ENCODE data around the gene TTLL11.
"Not testable (repeated sequence)": the region's sequence is repeated elsewhere in the genome, so short reads cannot be mapped to it uniquely, and the experiment has no call there.

Gene TTLL11

DNA sequence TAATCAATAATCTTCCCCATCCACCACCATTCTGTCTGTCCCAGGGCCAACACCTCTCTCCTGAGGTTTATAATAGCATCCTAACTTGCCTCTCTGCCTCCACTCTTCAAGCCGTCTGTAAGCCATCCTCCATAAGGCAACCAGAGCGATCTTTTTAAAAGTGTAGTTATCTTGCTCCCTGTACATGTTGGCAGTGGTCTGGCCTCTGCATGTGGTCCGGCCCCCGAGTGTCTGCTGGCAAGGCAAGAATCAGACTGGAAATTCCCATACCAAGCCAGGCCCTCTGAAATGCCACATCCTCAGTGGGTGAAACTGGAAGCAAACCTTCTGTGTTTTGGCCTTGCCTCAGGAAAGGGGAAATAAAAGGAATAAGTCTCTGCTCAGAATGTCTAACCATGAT, 17.0 kb downstream of the TTLL11 start:
- FAIRE-seq, result no peak

DNA sequence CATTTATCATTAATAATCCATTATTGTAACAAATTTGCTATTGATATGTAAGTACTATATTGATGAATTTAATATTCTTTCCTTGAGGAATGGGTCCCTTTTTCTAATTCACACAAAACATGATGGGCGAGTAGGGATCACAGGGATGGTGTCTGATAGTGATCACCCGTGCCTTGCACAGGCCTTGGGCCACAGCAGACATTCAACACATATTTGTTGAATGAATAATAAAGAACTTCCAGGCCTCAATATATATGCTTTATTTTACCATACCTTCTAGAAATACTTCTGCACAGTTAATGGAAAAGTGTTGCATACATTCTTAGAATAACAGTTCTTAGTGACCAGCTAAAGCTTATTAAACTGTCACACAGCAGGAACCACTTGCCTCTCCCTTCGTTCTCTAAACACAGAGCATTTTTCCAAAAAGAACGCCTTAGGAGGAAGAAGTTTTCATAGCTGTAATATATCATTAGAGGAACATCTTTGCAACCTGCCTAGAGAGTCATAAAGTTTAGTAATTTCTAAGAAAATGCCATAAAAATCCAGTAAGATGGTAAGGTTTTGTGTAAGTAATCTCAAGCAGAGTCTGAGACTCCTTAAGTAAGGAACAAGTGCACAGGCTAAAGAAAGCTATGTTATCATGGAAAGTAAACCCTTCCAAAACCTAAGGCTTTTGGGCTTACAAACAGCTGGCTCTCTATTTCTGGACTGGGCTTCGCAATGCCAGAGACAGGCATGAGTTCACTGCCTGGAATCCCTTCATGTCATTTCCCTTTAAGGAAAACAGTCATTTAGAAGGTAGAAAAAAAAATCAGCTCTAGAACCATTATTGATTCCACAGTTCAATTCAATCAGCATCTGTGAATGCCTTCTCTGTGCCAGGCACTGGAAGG, 17.7 kb downstream of the TTLL11 start:
- FAIRE-seq, result no peak

DNA sequence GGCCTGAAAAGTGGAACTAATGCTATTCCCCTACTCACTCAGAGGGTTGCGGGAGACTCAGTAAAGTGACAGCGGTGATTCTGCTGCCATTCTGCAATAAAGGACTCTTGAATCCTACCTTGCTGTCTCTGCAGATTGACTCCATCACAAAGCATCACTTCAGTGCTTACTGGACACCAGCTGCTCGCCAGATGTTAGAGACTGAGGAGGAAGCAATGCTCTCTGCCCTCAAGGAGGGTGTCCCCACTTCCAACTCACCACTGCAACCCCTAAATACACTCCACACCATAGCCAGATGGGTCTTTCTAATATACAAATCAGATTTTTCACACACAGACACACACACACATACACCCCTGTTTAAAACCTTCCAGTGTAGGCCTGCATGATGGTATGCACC, 21.4 kb downstream of the TTLL11 start:
- no peak for FAIRE-seq

DNA sequence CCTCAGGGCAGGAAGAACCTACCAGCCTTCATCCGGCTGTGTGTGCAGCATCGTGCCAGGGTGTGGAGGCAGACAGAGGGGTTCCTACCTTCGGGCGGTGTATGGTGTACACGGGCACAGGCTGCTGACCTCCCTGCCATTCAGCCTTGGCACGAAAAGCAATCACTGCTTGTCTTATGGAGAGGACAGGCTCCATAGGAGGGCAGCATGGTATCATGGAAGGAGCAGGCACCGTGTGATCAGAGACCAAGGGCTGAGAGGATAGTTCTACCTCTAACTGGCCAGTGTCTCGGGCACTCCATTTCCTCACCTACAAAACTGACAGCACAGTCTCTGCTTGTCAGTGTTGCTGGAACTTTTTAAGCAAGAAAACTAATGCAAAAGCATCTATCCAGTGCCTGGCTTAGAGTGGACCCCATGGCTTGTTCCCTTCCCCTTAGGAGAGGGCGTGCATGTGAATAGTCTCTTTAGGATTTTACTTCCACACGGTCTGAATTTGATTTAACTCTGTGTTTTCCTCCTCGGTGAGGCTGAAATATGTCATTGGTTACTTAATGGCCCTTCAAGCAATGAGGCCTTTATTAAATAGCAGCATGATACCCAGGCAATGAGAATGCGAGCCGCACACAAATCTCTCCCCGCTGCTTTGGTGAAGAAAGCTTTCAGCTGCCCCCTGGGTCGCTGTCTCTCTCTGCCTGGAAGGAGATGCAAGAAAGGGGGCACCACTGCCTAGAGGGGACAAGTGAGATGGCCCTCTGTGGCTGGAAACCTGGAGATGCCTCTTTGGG, 22.2 kb downstream of the TTLL11 start:
- no peak for FAIRE-seq

DNA sequence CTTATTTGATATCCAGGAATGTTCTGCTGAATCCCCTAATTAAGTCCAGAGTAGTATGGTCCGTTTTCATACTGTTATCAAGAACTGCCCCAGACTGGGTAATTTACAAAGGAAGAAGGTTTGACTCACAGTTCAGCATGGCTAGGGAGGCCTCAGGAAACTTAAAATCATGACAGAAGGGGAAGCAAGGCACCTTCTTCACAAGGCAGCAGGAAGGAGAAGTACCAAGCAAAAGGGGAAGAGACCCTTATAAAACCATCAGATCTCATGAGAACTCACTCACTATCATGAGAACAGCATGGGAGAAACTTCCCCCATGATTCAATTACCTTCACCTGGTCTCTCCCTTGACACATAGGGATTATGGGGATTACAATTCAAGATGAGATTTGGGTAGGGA, 26.4 kb downstream of the TTLL11 start:
- FAIRE-seq, result not testable (repeated sequence)

DNA sequence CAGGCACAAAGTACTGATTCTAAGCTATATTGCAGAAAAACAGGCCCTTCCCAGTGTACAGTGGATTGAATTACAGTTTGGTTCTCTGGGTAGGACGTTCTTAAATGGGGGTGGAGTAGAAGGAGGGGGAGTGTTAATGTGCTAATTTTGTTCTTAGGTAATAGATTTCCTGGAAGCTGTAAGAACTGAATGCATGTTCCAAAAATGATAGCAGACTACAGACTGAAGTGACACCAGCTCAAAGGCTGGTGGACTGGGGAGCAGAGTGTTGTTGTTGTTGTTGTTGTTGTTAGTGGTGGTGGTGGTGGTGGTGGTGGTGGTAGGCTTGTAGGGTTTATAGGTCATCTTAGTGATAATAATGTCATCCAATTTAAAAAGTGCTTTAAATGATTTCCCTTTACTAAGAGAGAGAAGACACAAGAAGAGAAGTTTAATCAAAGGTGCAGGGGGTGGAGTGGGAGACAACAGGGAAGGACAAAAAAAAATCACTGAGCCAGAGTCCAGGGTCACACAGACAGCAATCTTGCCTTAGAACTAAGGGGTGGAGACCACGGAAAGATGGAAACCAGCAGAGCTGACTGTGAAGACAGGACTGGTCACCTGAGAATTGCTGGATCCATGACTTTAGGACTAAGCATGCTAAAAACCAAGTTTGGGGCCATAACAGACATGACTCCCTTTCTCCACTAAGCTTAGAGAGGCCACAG, 27.0 kb downstream of the TTLL11 start:
- FAIRE-seq, result no peak

DNA sequence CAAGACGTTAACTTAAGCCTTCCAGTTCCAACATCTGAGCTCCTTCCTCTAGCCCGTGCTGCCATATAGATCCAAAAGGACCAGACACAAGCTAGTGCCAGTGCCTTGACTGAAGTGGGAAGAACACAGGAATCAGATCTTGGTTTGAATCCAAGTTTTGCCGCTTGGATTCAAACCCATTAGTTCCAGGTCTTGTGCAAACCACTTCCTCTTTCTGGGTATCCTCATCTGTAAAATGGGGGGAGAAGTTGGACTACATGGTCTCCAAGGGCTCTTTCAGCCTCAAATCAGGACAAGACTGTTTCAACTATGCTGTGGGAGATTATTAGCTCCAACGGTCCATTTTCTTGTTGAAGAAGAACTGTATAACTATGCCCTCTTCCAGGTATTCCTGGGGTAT, 32.6 kb downstream of the TTLL11 start:
- FAIRE-seq, result no peak

DNA sequence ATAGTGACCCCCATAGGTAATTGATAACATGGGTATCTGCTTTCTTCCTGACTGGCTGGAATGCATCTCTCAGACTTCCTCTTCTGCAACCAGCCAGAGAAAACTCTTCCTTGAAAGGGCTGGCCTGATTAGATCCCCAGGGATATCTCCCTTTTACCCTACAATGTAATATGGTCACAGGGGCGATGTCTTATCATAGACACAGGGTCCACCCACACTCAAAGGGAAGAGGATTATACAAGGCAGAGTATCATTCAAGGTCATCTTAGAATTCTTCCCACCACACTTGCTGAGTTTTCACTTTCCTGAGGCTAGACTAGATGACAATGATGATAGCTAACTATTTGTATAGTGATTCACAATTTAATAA, 33.2 kb downstream of the TTLL11 start:
- FAIRE-seq, result no peak

DNA sequence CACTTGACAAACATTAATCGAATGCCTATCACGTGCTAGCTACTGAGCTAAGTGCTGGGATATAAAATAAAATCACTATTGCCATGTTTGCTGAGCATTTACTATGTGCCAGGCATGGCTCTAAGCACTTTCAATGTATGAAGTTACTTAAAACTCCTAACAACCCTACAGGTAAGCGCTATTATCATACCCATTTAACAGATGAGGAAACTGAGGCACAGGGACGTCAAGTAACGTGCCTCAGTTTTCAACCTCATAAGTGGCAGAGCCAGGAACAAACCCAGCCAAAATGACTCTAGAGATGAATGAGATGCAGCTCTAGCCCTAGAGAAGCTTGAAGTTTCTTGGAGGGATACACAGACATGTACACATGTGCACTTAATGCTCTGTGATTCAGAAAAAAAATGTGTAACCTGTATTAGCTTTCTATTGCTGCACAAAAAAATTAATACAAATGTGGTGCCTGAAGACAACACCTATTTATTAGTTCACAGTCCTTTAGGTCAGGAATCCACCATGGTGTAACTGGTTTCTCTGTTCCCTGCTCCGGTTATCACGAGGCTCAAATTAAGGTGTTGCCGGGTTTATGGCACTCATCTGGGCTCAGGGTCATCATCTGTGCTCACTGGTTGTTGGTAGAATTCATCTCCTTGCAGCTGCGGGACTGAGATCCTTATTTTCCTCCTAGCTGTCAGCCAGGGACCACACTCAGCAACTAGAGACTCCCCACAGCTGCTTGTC, 33.7 kb downstream of the TTLL11 start:
- no peak for FAIRE-seq

DNA sequence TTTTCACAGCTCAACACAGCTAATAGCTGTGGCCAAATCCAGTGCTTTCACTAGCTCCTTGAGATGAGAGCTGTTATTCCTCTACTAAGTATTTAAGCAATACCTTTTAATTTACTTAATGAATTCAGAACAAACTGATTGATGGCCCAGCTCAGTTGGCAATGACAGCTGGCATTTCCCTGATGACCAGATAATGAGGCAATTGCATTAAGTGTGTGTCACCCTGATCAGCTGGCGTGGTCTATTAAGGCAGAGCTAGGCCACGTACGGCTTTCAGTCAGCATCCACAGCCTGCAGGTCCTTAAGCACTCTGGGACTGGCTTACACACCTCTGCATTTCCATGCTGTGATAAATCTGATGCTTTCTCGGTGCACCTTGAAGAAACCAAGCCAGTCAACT, 34.4 kb downstream of the TTLL11 start:
- FAIRE-seq, result no peak

DNA sequence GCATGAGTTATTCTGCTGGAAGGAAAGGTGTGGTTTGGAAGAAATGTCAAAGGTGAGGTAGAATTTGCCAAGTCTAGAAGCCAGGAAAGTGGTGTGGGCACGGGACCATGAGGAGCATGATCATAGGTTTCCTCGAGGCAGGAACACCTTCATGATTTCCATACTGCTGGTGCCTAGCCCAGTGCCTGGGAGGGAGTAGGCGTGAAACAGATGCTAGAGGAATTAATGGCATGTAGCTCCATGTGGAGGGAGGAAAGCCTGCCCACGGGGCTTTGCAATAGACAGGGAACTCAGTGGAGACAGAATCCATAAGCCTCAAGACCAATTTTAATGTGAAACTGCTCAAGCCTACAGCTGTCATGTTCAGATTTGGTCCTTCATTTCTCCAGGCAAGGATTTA, 35.1 kb downstream of the TTLL11 start:
- FAIRE-seq, result no peak

DNA sequence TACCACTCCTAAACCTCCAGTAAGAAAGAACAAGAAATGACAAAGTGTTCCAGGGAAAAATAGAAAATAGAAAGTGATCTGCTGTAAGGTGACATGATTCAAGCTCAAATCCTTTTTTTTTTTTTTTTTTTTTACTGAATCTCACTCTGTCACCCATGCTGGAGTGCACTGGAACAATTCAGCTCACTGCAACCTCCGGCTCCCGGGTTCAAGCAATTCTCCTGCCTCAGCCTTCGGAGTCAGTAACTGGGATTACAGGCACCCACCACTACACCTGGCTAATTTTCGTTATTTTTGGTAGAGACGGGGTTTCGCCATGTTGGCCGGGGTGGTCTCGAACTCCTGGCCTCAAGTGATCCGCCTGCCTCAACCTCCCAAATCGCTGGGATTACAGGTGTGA, 35.9 kb downstream of the TTLL11 start:
- no peak for FAIRE-seq

DNA sequence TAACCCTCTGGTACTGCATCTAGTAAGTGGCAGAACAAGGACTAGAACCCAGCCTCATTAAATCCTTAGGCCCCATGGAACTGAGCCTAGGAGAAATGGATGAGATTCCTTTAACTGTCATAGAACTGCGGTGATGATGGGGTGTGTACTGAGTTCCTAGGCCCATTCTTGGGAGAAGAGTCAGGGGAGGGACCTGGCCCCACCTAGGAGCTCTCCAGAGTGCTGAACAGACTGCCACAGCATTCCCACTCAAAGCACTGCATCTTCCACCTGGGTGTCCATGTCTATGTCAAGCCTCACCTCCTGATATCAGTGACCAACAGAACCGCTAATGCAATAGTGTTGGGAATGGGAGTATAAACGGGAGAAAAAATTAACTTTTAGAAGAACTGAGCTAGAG, 36.6 kb downstream of the TTLL11 start:
- no peak for FAIRE-seq

DNA sequence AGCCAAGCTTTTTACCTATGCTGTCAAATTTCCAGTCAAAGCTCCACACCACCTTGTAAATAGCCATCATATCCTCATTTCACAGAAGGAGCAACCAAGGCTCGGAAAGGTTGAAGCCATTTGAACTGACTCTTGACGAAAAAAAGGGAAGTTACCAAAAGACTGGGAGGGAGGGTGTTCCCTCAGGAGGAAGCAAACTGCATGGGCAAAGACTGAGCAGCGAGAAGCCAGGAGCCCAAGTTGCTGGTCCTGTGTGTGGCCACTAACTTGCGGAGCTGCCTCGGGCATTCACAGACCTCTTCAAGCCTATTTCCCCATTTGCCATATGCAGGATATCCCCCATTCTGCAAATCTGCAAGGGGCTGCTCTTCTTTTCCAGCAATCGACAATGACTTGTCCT, 37.4 kb downstream of the TTLL11 start:
- FAIRE-seq, result no peak

DNA sequence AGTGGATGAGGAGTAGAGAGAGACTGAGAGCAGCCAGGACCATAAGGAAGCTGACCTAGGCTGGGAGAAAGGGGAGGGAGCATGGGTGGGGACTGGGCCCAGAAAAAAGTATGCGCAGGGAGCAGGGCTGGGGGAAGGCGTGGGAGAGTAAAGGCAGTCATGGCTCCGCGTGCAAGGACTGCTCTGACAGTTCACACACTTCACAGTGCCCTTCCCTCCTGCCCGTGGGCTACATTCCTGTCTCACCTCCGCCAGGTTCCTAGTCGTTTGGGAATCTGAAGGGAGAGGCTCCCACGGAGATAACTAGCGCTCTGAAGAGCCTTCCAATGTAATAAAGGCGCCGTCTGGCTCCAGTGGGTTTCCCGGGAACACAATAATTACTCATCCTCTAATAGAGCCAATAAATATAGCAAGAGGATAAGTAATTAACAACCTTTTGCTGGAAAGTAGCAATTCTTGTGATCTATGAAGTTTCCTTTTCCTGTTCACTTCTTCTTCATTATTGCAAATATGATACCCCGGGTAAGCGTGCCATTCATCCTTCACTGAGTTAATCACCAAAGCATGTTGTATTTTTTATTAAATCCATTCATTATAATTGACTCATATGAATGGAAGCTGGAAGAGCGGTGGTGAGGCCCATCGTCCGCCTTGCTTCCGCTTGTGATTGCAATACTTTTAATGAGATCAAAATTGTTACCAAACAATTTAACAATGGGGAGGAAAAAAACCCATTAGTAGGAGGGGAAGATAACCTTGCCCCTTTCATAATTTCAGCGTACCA, 39.3 kb downstream of the TTLL11 start:
- FAIRE-seq, result no peak

DNA sequence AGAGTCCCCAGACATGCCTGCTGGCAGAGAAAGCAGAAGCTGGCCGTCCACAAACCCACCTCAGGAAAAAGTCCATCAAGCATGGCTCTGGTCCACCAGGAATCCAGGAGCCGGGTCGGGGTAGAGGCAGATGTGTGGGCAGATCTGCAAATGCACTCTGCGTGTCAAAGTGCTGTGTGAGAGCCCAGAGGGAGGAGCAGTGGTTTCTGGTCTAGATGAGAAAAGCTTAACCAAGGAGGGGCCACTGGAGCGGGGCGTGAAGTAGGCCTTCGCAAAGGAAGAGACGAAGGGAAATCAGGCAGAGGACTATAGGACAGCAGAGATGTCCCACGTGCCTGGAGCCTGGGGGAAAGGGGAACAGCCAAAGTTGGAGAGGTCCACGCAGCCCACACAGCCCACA, 40.0 kb downstream of the TTLL11 start:
- no peak for FAIRE-seq

DNA sequence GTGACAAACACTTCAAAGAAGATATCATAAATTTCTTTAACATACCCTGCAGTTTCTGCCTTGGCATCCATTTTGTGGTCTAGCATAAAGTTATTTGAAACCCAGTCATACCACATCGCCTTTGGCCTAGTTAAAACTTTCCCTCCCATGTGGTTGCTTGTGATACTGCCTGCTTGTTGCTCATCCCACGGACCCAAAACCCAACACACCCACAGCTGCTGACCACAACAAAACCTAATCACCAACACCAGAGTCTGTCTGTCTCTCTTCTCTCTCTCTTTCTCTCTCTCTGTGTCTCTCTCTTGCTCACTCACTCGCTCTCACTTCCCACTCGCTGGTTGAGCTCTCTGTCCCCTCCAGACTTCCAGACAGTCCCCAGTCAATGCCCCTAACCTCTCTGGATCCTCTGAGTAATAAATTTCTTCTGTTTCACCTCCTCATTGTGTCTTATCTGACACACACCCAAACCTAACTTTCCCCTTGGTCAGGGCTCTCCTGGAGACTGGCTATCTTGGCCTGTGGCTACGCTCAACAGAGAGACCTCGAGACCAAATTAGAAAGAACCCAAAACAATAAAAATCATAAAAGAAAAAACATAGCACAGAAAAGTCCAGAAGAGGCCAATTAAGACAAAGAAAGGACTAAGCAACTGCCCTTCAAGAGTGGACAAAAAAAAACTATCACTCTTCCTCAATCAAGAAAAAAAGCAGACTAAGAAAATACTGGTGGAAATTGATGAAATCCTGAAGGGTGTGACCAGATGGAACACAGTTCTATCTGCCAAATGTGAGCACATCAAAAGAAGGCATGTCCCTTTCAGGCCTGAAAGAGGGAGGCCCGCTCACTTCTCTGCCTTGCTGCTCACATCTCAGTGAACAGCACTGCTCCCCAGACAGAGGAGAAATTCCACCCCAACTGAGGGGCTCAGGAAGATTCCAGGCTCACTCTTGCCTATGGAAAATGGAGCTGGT, 41.5 kb downstream of the TTLL11 start:
- no peak for FAIRE-seq

DNA sequence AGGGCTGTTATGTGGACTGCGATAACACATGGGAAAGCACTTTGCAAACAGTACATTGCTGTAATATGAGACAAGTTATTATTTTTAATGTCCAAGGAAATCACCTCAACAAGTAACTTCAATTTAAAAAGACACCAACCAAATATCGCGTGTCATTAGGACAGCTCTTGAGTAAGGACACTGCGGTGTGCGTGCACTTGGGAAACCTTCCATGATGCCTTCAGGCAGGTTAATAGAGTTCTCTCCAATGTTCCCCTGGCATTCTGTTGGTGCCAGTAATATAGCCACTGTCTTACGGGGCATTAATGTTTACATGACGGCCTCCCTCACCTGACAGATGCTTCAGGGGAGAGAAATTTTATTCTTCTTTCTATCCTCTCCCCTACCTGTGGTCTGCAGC, 42.9 kb downstream of the TTLL11 start:
- no peak for FAIRE-seq

DNA sequence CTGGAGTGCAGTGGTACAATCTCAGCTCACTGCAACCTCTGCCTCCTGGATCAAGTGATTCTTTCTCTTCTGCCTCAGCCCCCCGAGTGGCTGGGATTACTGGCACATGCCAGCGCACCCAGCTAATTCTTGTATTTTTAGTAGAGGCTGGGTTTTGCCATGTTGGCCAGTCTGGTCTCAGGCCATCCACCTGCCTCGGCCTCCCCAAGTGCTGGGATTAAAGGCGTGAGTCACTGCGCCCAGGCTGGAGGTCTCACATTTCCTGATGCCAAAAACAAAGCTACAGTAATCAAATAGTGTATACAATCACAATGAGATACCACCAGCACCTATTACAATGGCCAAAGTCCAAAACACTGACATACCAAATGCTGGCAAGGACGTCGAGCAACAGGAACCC, 51.1 kb downstream of the TTLL11 start:
- no peak for FAIRE-seq

DNA sequence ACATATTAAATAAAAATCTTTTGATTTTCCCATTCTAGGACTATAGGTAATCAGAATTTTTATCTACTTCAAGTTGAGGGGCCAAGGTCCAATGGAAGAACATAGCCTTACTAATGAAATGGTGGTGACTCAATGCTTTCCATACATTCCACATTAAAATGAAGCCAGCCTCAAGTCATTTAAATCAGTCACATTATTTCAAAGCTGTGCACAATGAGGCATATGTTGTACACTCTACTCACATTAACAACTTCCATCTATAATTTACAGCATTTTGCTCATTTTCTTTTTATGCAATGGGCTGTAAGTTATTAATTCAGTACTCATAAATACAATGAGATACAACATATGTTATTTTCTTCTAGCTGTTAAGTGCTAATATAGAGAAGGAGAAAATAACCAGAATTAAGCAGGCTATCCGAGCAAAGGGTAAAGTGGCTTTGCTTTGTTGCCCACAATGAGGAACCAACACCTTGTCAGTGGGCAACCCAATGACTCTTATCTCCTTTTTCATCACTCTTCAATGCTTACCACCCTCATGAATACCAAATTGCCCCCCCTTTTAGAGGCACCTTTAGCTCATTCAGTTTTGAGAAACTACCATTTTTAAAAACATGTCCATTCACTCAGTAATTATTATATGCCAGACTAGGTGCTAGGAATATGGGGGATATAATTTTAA, 52.4 kb downstream of the TTLL11 start:
- no peak for FAIRE-seq
